ENCODE data around the gene GRM1.

Gene GRM1

GRCh38 chr6:146472918-146473317 is 444.1 kb downstream of the GRM1 start:
- DNase-seq (ENCODE audit: low spot score), result no peak

GRCh38 chr6:146481527-146481926 is 452.7 kb downstream of the GRM1 start:
- DNase-seq (ENCODE audit: low spot score), result no peak

- no peak for DNase-seq (ENCODE audit: low spot score)
Measured at GRCh38 chr6:146484411-146484810, 455.5 kb downstream of the GRM1 start.

Measured in D341Med (cell line).